Activated CD4-positive, alpha-beta memory T cell treated with anti-CD3 and anti-CD28 coated beads, Interleukin-2, amount 10 ng/mL, durations not matched to agents 7 days and 5 days (primary cell): ENCODE measurements around the gene PPM1B. TPM values are rescaled to one million over a fixed set of nuclear protein-coding genes. Genes with fewer than 3 reads are reported as not detected.

ENCODE experiments used
- CTCF ChIA-PET: fragments of 350-600 bp; sonication (Branson Sonifier 250); formaldehyde crosslinking; loops from one replicate; lab custom pipeline; 2021; ENCODE audit warnings: antibody characterized with exemption, inconsistent platforms; lab: Charles Lee
- POLR2A ChIA-PET: fragments of 350-600 bp; sonication (Branson Sonifier 250); formaldehyde crosslinking; loops from one replicate; lab custom pipeline; 2021; ENCODE audit warnings: antibody characterized with exemption; lab: Charles Lee
- DNase-seq: peaks from one replicate; pipeline ENCODE4 v3.0.0-alpha.2; 2020
- H3K27ac Mint-ChIP-seq: one replicate; pipeline ENCODE4 v1.8.0; 2021; ENCODE audit warnings: mild to moderate bottlenecking, mixed read lengths
- H3K27me3 Mint-ChIP-seq: one replicate; pipeline ENCODE4 v1.8.0; 2021; ENCODE audit warnings: mixed read lengths
- H3K36me3 Mint-ChIP-seq: one replicate; pipeline ENCODE4 v1.8.0; 2021; ENCODE audit warnings: low read depth, mixed read lengths
- H3K4me1 Mint-ChIP-seq: one replicate; pipeline ENCODE4 v1.8.0; 2021; ENCODE audit warnings: mixed read lengths
- H3K4me3 Mint-ChIP-seq: one replicate; pipeline ENCODE4 v1.8.0; 2021; ENCODE audit warnings: mild to moderate bottlenecking, mixed read lengths
- H3K9me3 Mint-ChIP-seq: one replicate; pipeline ENCODE4 v1.8.0; 2021; ENCODE audit warnings: mixed read lengths
- total RNA-seq, 2 experiments: library from RNA; stranded (reverse); gene quantifications; one replicate each; pipeline ENCODE4 v1.2.3, GENCODE V29; 2021

Gene PPM1B
- total RNA-seq, 2 experiments from 2014 or later: 57.0 to 60.9 TPM

- POLR2A ChIA-PET: no interaction called here
- Mint-ChIP-seq H3K27me3 (peaks cover 7% of the 10 kb centered on the region), H3K9me3 (peaks cover 2% of the 10 kb centered on the region), H3K36me3 (no peaks in the 10 kb centered on the region), H3K4me3 (no peak overlapping the region), H3K4me1 (no peaks in the 10 kb centered on the region), H3K27ac (no peak overlapping the region)
- CTCF ChIA-PET: interaction anchor here (0.6 kb wide), 1 partner anchor 128 kb away, joined by 3 read pairs; no protein-coding TSS in a partner anchor
- DNase-seq: no peak
Observed at GRCh38 chr2:44137048-44137447, 31.6 kb upstream of the PPM1B start.

GRCh38 chr2:44137872-44138551, 30.7 kb upstream of the PPM1B start:
- Mint-ChIP-seq H3K4me1 (no peaks in the 10 kb centered on the region), H3K9me3 (peaks cover 2% of the 10 kb centered on the region), H3K4me3 (no peak overlapping the region), H3K36me3 (no peaks in the 10 kb centered on the region), H3K27me3 (peaks cover 10% of the 10 kb centered on the region), H3K27ac (no peak overlapping the region)
- ChIA-PET CTCF (no interaction called here), POLR2A (no interaction called here)
- no peak for DNase-seq

- no peak for DNase-seq
- Mint-ChIP-seq H3K9me3 (no peaks in the 10 kb centered on the region), H3K27ac (no peak overlapping the region), H3K4me3 (no peak overlapping the region), H3K27me3 (peaks cover 10% of the 10 kb centered on the region), H3K4me1 (no peaks in the 10 kb centered on the region), H3K36me3 (no peaks in the 10 kb centered on the region)
- ChIA-PET CTCF (no interaction called here), POLR2A (no interaction called here)
Observed at GRCh38 chr2:44139741-44140140, 28.9 kb upstream of the PPM1B start.

- no peaks in the 10 kb centered on the region for H3K36me3 Mint-ChIP-seq
- ChIA-PET CTCF (interaction anchor here (1.6 kb wide), 1 partner anchor 98 kb away, joined by 3 read pairs; no protein-coding TSS in a partner anchor), POLR2A (interaction anchor here (1.2 kb wide), 1 partner anchor 26 kb away, joined by 3 read pairs; the partner anchor contains the start of gene PPM1B)
- H3K9me3 Mint-ChIP-seq: no peaks in the 10 kb centered on the region
- DNase-seq: no peak
- peaks cover 7% of the 10 kb centered on the region for H3K27me3 Mint-ChIP-seq
- no peak overlapping the region for H3K27ac Mint-ChIP-seq
- H3K4me1 Mint-ChIP-seq: no peaks in the 10 kb centered on the region
- no peak overlapping the region for H3K4me3 Mint-ChIP-seq
Observed at GRCh38 chr2:44142306-44142705, 26.4 kb upstream of the PPM1B start.

DNA sequence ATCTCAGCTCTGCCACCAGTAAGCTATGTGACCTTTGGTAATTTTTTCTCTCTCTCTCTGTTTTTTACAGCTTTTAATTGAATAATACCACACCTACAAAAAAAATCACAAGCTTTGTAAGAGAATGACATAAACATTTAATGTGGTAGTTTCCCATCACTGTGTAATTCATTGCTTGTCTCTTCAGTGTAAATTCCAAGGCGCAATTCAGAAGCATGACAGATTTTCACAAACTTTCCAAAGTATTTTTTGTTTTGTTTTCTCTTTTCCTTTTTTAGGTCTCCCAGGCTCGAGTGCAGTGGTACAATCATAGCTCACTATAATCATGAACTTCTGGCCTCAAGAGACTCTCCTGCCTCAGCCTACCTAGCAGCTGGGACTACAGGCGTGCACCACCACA, 25.0 kb upstream of the PPM1B start:
- no peak for DNase-seq
- no peak overlapping the region for H3K4me3 Mint-ChIP-seq
- H3K4me1 Mint-ChIP-seq: no peaks in the 10 kb centered on the region
- POLR2A ChIA-PET: interaction anchor here (0.7 kb wide), 1 partner anchor 1507 kb away, joined by 3 read pairs; no protein-coding TSS in a partner anchor
- CTCF ChIA-PET: no interaction called here
- H3K36me3 Mint-ChIP-seq: no peaks in the 10 kb centered on the region
- H3K9me3 Mint-ChIP-seq: no peaks in the 10 kb centered on the region
- H3K27me3 Mint-ChIP-seq: peaks cover 3% of the 10 kb centered on the region
- no peak overlapping the region for H3K27ac Mint-ChIP-seq

- H3K4me3 Mint-ChIP-seq: no peak overlapping the region
- no peaks in the 10 kb centered on the region for H3K4me1 Mint-ChIP-seq
- no peak for DNase-seq
- H3K27me3 Mint-ChIP-seq: peaks cover 9% of the 10 kb centered on the region
- ChIA-PET POLR2A (no interaction called here), CTCF (no interaction called here)
- no peaks in the 10 kb centered on the region for H3K36me3 Mint-ChIP-seq
- H3K27ac Mint-ChIP-seq: no peak overlapping the region
- no peaks in the 10 kb centered on the region for H3K9me3 Mint-ChIP-seq
Observed at GRCh38 chr2:44148999-44149398, 19.7 kb upstream of the PPM1B start.

- Mint-ChIP-seq H3K4me3 (no peak overlapping the region), H3K27me3 (peaks cover 9% of the 10 kb centered on the region), H3K9me3 (no peaks in the 10 kb centered on the region), H3K27ac (no peak overlapping the region), H3K4me1 (no peaks in the 10 kb centered on the region), H3K36me3 (no peaks in the 10 kb centered on the region)
- no peak for DNase-seq
- ChIA-PET CTCF (no interaction called here), POLR2A (no interaction called here)
Observed at GRCh38 chr2:44150473-44150872, 18.2 kb upstream of the PPM1B start.

DNA sequence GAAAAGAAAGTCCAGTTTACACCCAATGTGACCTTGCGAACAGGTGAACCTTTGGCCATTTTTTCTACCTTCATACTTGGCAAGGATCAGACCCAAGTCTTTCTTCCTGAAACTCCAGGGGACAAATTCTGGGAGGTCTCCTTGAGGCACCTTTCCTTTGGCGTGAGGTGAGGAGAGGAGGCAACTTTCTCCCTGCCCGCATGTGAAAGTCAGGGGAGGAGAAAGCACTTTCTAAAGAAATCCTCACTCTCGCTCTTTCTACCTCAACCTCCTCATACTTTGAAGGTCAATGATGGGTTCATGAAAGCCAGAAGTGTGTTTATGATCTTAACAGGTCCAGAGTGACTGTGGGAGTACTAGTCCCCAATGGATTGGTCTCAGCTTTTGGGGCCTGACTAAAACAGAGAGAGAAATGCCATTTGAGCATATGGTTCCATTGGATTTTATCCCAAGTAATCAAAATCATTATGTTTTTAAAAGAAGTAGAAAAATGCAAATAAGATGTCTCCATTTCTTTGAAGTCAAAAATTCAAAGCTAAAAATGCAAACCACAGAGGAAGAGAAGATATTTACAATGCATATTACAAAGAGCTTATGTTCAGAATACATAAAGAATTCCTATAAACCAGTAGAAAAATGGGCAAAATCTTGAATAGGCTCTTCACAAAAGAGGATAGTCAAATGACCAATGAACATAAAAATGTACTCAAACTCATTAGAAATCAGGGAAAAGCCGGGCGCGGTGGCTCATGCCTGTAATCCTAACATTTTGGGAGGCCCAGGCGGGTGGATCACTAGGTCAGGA, 15.6 kb upstream of the PPM1B start:
- Mint-ChIP-seq H3K9me3 (no peaks in the 10 kb centered on the region), H3K27ac (no peak overlapping the region), H3K36me3 (no peaks in the 10 kb centered on the region), H3K4me1 (no peaks in the 10 kb centered on the region), H3K27me3 (peaks cover 9% of the 10 kb centered on the region), H3K4me3 (no peak overlapping the region)
- ChIA-PET CTCF (no interaction called here), POLR2A (no interaction called here)
- no peak for DNase-seq

- CTCF ChIA-PET: no interaction called here
Observed at GRCh38 chr2:44155666-44156446, 12.8 kb upstream of the PPM1B start.

DNA sequence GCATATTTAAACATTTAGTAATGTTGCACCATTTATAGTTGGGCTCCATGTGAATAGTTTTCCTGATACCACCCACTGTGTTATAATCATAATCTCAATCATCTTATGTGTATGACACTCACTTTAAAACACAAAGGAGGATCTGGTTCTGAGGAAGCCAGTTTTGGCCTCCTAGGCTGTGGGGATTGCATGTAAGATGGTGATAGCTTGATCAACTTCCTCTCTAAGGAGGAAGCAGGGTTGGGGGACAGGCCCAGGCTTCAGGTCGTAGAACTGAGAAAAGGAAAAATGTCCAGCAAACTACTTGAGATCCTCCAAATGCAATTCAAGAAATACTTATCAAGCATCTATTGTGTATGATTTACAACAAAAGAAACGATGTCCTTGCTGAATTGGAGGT, 4.9 kb upstream of the PPM1B start:
- Mint-ChIP-seq H3K4me1 (peaks cover 8% of the 10 kb centered on the region), H3K9me3 (peaks cover 8% of the 10 kb centered on the region), H3K4me3 (no peak overlapping the region), H3K36me3 (no peaks in the 10 kb centered on the region), H3K27ac (no peak overlapping the region), H3K27me3 (no peaks in the 10 kb centered on the region)
- ChIA-PET POLR2A (interaction anchor here (1.0 kb wide), 1 partner anchor 198 kb away, joined by 3 read pairs; the partner anchor contains the start of genes CAMKMT and PREPL), CTCF (no interaction called here)
- no peak for DNase-seq

More at GRCh38 chr2:44155666-44156446, 12.8 kb upstream of the PPM1B start:
- POLR2A ChIA-PET: no interaction called here
- Mint-ChIP-seq H3K27ac (no peak overlapping the region), H3K4me3 (no peak overlapping the region), H3K27me3 (no peaks in the 10 kb centered on the region), H3K9me3 (no peaks in the 10 kb centered on the region), H3K36me3 (no peaks in the 10 kb centered on the region), H3K4me1 (no peaks in the 10 kb centered on the region)
- no peak for DNase-seq

DNA sequence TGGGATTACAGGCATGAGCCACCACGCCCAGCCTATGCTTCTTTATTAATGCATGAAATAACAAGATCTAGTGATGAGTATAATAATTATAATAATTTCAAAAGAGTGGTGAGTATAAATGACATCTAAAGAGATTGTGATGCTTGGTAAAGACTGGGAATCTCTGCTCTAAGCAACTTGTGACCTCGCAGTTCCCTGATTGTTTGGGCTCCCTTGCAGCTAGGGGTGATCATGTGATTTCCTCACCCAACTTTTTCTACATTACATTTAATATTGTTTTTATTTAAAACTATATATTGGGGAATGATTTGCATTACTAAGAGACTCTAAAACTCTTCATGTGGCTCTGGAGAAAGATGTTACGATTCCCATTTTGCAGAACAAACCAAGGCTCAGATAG, 4.1 kb upstream of the PPM1B start:
- Mint-ChIP-seq H3K4me1 (peaks cover 9% of the 10 kb centered on the region), H3K9me3 (peaks cover 8% of the 10 kb centered on the region), H3K4me3 (no peak overlapping the region), H3K27ac (no peak overlapping the region), H3K27me3 (no peaks in the 10 kb centered on the region), H3K36me3 (peaks cover 3% of the 10 kb centered on the region)
- ChIA-PET POLR2A (interaction anchor here (1.0 kb wide), 1 partner anchor 197 kb away, joined by 3 read pairs; the partner anchor contains the start of genes CAMKMT and PREPL), CTCF (interaction anchor here (0.8 kb wide), 1 partner anchor 31 kb away, joined by 3 read pairs; no protein-coding TSS in a partner anchor)
- DNase-seq: no peak

DNA sequence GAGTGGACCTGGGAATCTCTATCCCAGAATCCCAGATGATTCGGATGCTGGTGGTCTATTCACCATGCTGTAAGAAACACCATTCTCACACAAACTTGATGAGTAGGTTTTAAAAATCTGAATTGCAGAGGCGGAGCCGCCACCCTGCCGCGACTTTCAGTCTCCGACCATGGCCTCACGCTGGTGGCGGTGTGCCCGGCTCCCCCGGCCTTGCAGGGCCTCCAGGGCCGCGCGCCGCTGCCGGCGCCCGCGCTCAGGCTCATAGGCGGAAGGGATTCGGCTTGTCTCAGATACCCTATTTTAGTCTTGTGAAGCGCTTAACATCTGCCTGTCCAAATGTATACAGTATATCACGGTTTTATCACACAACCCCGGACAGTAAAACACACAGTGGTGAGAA, 2.6 kb upstream of the PPM1B start:
- ChIA-PET CTCF (no interaction called here), POLR2A (no interaction called here)
- Mint-ChIP-seq H3K4me3 (no peak overlapping the region), H3K36me3 (peaks cover 15% of the 10 kb centered on the region), H3K4me1 (peaks cover 22% of the 10 kb centered on the region), H3K27ac (no peak overlapping the region), H3K27me3 (no peaks in the 10 kb centered on the region), H3K9me3 (peaks cover 8% of the 10 kb centered on the region)
- no peak for DNase-seq
